HG02981 (cell line): ENCODE measurements around the gene ARHGEF16.

Experiments used
- ATAC-seq: cut with Tn5 transposase; IDR thresholded peaks from one replicate; pipeline ENCODE4 v1.9.1; 2021; ENCODE audit warnings: mild to moderate bottlenecking, moderate library complexity; ENCODE audit not compliant: unreplicated experiment

The ARHGEF16 gene

GRCh38 chr1:3466366-3467075 lies 12.1 kb downstream of the ARHGEF16 start:
- ATAC-seq, result no peak

- no peak for ATAC-seq
These were observed 12.9 kb downstream of the ARHGEF16 start for GRCh38 chr1:3467096-3468036.

- ATAC-seq, result no peak
These were observed 14.0 kb downstream of the ARHGEF16 start for GRCh38 chr1:3468236-3469103.

DNA sequence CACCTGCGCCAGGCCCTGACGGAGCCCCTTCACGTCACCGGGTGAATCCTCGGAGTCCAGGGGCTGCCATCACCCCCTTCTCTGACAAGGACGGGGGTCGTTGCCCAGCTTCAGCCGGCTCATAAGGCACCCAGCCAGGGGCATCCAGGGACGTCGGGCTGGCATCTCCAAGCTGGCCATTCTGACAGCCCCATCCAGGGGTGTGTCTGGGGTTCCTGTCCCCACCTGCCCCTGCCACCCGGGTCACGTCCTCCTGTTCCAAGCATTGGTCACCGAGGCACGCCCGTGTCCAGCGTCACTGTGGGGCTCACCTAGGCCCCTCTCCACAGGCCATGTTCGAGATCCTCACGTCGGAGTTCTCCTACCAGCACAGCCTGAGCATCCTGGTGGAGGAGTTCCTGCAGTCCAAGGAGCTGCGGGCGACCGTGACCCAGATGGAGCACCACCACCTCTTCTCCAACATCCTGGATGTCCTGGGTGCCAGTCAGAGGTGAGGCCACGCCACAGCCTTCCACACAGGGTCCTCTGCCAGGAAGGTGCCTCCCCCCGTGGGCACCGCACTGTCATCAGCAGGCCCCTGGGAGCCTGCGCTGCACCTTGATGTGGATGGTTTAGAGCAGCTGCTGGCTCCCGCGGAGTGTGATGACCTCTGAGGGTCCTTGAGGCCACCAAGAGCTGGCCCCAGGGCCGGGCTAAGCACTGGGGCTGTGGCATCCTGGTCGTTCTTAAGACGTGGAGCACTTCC lies 14.8 kb downstream of the ARHGEF16 start:
- no peak for ATAC-seq

- no peak for ATAC-seq
These were observed 15.6 kb downstream of the ARHGEF16 start for GRCh38 chr1:3469849-3470649.

- ATAC-seq, result no peak
These were observed 16.3 kb downstream of the ARHGEF16 start for GRCh38 chr1:3470650-3471355.

GRCh38 chr1:3471356-3472087 lies 17.1 kb downstream of the ARHGEF16 start:
- ATAC-seq, result no peak

DNA sequence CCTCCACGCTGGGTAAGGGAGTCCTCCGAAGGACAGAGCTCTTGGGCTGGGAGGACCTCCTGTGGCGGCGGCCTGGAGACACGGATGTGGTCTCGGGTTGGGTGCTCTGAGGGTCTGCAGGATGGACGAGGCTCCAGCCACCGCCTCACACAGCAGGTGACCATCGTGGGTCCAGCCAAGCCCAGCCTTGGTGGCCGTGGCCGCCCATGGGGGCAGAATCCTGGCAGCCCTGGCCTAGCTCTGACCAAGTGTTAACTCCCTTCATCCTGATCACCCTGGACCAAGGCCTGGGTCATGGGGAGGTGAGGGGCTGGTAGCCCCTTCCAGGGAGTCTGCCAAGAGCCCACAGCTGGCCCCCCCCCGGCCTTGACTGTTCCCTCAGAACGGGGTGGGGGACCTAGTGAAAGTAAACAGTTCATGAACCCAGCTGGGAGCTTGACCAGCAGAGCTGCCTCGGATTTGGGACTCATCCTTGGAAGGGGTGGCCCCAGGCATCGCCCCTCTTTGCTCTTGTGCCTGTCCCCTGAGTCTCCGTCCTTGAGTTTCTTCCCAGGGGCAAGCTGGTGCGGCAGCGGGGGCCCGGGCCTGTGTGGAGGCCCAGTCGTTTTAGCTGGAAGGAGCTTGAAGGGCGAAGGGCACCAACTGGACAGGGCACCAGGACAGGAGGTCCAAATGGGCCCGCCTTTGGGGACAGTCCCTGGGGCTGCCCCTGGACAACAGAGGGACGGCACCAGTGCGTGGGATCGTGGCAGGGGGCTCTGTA lies 17.8 kb downstream of the ARHGEF16 start:
- ATAC-seq, result no peak

- ATAC-seq, result no peak
These were observed 18.4 kb downstream of the ARHGEF16 start for GRCh38 chr1:3472906-3473305.

GRCh38 chr1:3473381-3473844 lies 18.9 kb downstream of the ARHGEF16 start:
- no peak for ATAC-seq

- no peak for ATAC-seq
These were observed 19.6 kb downstream of the ARHGEF16 start for GRCh38 chr1:3474016-3474415.

DNA sequence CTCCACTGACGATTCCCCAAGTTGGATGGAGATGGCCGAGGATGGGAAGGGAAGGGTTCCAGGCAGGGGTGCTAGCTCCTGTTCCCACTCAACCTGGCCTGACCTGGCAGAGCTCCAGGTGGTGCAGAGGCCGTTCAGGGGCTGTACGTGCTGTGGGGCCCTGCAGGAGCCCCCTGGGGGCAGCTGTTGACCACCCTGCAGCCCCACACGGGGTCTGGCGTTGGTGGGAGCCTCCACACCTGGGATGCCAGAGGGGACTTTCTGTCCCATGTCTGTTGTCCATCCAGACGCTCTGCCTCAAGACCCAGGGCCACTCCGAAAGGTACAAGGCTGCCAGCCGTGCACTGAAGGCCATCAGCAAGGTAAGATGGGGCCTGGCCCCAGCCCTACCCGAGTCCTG lies 20.0 kb downstream of the ARHGEF16 start:
- no peak for ATAC-seq

DNA sequence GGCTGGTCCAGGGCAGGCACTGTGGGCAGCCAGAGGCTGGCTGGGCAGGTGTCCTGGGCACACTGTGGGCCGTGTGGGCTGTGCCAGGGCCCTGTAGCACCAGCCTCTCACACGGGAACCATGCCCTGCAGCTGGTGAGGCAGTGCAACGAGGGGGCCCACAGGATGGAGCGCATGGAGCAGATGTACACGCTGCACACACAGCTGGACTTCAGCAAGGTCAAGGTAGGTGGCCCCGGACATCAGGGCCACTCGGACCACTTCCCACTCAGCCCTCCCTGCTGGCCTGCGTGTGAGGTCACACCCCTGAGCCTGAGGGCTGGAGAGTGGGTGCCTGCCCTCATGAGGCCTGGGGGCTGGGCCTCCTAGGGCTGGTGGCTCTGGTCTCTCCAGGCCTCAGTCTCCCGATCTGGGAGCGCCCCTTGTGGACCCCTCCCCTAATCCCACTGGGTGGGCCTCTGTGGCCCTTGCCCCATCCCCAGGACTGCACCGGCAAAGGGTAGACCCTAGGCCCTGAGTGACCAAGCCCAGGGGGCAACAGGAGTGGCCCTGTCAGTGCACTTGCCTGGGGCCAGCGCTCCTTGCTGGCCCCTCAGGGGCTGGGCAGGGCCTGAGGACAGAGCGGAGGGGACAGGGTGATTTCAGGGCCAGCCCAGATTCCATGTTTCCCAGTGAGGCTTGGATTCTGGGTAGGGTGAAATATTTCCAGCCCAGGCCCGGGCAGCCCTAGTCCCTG lies 21.5 kb downstream of the ARHGEF16 start:
- no peak for ATAC-seq

DNA sequence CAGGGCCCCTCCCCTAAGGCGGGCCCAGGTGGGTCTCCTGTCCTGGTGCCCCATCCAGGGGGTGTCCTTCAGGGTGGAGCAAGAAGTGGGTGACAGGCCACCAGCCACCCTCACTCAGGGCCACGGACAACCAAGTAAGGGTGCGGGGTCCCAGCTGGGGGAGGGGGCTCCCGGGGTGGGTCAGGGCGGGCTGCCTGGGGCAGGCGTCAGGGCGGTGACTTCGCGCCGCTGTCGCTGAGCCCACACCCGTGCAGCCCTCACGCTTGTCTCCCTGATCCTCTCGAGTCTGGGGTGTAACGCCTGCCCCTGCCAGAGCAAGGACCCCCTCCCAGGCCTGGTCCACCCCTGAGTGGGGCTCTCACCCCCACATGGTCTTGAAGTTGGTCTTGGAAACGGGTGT lies 22.2 kb downstream of the ARHGEF16 start:
- no peak for ATAC-seq

DNA sequence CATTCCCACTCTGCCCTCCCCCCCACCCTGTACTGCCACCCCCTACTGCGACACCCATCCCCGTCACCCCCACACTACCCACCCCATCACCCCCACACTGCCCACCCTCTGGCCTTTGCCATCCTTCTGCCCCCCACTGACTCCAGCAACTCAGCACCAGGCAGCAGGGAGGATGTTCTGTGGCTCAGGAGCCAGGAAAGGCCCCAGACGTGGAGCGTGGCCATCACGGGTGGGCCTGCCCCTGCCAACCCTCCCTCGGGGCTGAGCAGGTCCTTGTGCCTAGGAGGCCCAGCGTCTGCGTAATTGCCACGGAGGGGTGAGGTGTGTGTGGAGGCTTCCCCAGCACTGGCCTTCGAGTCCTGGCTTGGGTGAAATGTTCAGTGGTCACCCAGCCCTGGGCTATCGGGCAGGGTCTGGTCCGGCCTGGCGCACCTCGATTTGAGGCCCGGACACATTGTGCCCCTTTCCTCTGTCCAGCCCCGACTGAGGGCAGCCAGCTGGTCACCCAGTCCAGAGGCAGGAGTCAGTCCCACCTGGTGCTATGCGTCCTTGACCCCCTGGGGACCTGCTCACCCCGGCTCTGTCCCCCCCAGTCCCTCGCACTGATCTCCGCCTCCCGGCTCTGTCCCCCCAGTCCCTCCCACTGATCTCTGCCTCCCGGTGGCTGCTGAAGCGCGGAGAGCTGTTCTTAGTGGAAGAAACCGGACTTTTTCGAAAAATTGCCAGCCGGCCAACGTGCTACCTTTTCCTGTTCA lies 23.0 kb downstream of the ARHGEF16 start:
- no peak for ATAC-seq

- ATAC-seq, result no peak
These were observed 23.7 kb downstream of the ARHGEF16 start for GRCh38 chr1:3478187-3478586.
